Astrocyte (in vitro differentiated cells and primary cell): ENCODE results near the gene WNT5B. TPM values are rescaled to one million over a fixed set of nuclear protein-coding genes. Genes with fewer than 3 reads are reported as not detected.
A peak's percentile ranks its signal among the peaks of the same experiment; 100 is the strongest.

Source experiments
- DNase-seq: peaks from one replicate; pipeline ENCODE4 v3.0.0-alpha.2; 2010; ENCODE audit warnings: low read depth
- FAIRE-seq: peaks from 2 replicates; lab custom pipeline; 2011; peaks lifted over from hg19 to GRCh38; lab: Jason Lieb, UNC
- H2AFZ ChIP-seq: 2 replicates; pipeline ENCODE4 v1.6.0; 2012; ENCODE audit warnings: low read depth, low read length, inconsistent platforms
- H3K27ac ChIP-seq: 2 replicates; pipeline ENCODE4 v1.5.1; 2011; ENCODE audit warnings: low read depth, low read length, inconsistent platforms
- H3K27me3 ChIP-seq: 2 replicates; pipeline ENCODE4 v1.6.0; 2011; ENCODE audit warnings: low read length, inconsistent platforms; ENCODE audit not compliant: insufficient read depth
- H3K36me3 ChIP-seq: 2 replicates; pipeline ENCODE4 v1.5.1; 2011; ENCODE audit warnings: low read length, inconsistent platforms; ENCODE audit not compliant: insufficient read depth
- H3K4me1 ChIP-seq: 2 replicates; pipeline ENCODE4 v1.5.1; 2011; ENCODE audit warnings: low read length, inconsistent platforms; ENCODE audit not compliant: insufficient read depth
- H3K4me2 ChIP-seq: 2 replicates; pipeline ENCODE4 v1.6.0; 2012; ENCODE audit warnings: low read length, inconsistent platforms
- H3K4me3 ChIP-seq: 2 replicates; pipeline ENCODE4 v1.5.1; 2011; ENCODE audit warnings: low read depth, mild to moderate bottlenecking, low read length, inconsistent platforms; ENCODE audit not compliant: insufficient read depth
- H3K79me2 ChIP-seq: 2 replicates; pipeline ENCODE4 v1.6.0; 2012; ENCODE audit warnings: mild to moderate bottlenecking, low read length, inconsistent platforms; ENCODE audit not compliant: insufficient read depth
- H3K9ac ChIP-seq: 2 replicates; pipeline ENCODE4 v1.6.0; 2012; ENCODE audit warnings: mild to moderate bottlenecking, low read length, inconsistent platforms
- H3K9me3 ChIP-seq: 2 replicates; pipeline ENCODE4 v1.5.1; 2012; ENCODE audit warnings: low read depth, mild to moderate bottlenecking, low read length, inconsistent platforms; ENCODE audit not compliant: insufficient read depth
- H4K20me1 ChIP-seq: 2 replicates; pipeline ENCODE4 v1.6.0; 2012; ENCODE audit warnings: low read length, inconsistent platforms; ENCODE audit not compliant: insufficient read depth
- H3K27ac Mint-ChIP-seq: one replicate; pipeline ENCODE4 v1.8.0; 2021; ENCODE audit warnings: mild to moderate bottlenecking, mixed read lengths; ENCODE audit not compliant: unreplicated experiment
- H3K27me3 Mint-ChIP-seq: one replicate; pipeline ENCODE4 v1.8.0; 2021; ENCODE audit warnings: low read depth, mixed read lengths; ENCODE audit not compliant: unreplicated experiment
- H3K36me3 Mint-ChIP-seq: one replicate; pipeline ENCODE4 v1.8.0; 2021; ENCODE audit warnings: low read depth, mixed read lengths; ENCODE audit not compliant: unreplicated experiment
- H3K4me1 Mint-ChIP-seq: one replicate; pipeline ENCODE4 v1.8.0; 2021; ENCODE audit warnings: low read depth, mixed read lengths; ENCODE audit not compliant: unreplicated experiment
- H3K4me3 Mint-ChIP-seq: one replicate; pipeline ENCODE4 v1.8.0; 2021; ENCODE audit warnings: mild to moderate bottlenecking, moderate library complexity, mixed read lengths; ENCODE audit not compliant: unreplicated experiment
- H3K9me3 Mint-ChIP-seq: one replicate; pipeline ENCODE4 v1.8.0; 2021; ENCODE audit warnings: mild to moderate bottlenecking, mixed read lengths; ENCODE audit not compliant: unreplicated experiment
- CTCF ChIP-seq: IDR thresholded peaks from 2 replicates; pipeline ENCODE4 v1.5.1; 2011; ENCODE audit warnings: low read depth, mild to moderate bottlenecking, inconsistent platforms, low read length, moderate library complexity; ENCODE audit not compliant: insufficient read depth
- EZH2 ChIP-seq: IDR thresholded peaks from 2 replicates; pipeline ENCODE4 v1.6.1; 2012; ENCODE audit warnings: mild to moderate bottlenecking, low read length, inconsistent platforms; ENCODE audit not compliant: insufficient read depth
- total RNA-seq: library from RNA; stranded (reverse); gene quantifications from 2 replicates; pipeline ENCODE4 v1.2.1, GENCODE V29; 2021

WNT5B gene
- total RNA-seq, 1 donor from 2014 or later = 110 TPM

- no peak overlapping the region for H3K4me3 ChIP-seq
- H3K9me3 ChIP-seq = no peaks in the 10 kb centered on the region
- Mint-ChIP-seq H3K27ac (no peak overlapping the region), H3K4me1 (peaks cover 12% of the 10 kb centered on the region), H3K9me3 (no peaks in the 10 kb centered on the region), H3K4me3 (no peak overlapping the region), H3K27me3 (no peaks in the 10 kb centered on the region), H3K36me3 (peaks cover 12% of the 10 kb centered on the region)
- no peak for TF ChIP-seq CTCF
- TF ChIP-seq EZH2 = no peak
- no peak for FAIRE-seq
- H3K27me3 ChIP-seq = no peaks in the 10 kb centered on the region
- H4K20me1 ChIP-seq = peaks cover 38% of the 10 kb centered on the region
- no peak overlapping the region for H3K9ac ChIP-seq
- peaks cover 16% of the 10 kb centered on the region for H3K4me1 ChIP-seq
- no peaks in the 10 kb centered on the region for H3K36me3 ChIP-seq
- H2AFZ ChIP-seq = no peak overlapping the region
- H3K79me2 ChIP-seq = peaks cover 34% of the 10 kb centered on the region
- H3K27ac ChIP-seq = no peak overlapping the region
- no peak overlapping the region for H3K4me2 ChIP-seq
- DNase-seq = no peak
These were observed 14.7 kb upstream of the WNT5B start for GRCh38 chr12:1614360-1614759.

- no peak overlapping the region for H3K4me2 ChIP-seq
- no peak overlapping the region for H2AFZ ChIP-seq
- H3K4me1 ChIP-seq = peaks cover 13% of the 10 kb centered on the region
- H3K79me2 ChIP-seq = peaks cover 35% of the 10 kb centered on the region
- no peaks in the 10 kb centered on the region for H3K27me3 ChIP-seq
- H3K4me3 Mint-ChIP-seq = no peak overlapping the region
- no peaks in the 10 kb centered on the region for H3K9me3 Mint-ChIP-seq
- peaks cover 38% of the 10 kb centered on the region for H4K20me1 ChIP-seq
- no peak overlapping the region for H3K27ac Mint-ChIP-seq
- no peak overlapping the region for H3K27ac ChIP-seq
- no peak for FAIRE-seq
- no peaks in the 10 kb centered on the region for H3K27me3 Mint-ChIP-seq
- H3K4me1 Mint-ChIP-seq = peaks cover 22% of the 10 kb centered on the region
- H3K36me3 Mint-ChIP-seq = peaks cover 12% of the 10 kb centered on the region
- H3K9ac ChIP-seq = no peak overlapping the region
- no peak overlapping the region for H3K4me3 ChIP-seq
- TF ChIP-seq EZH2 (no peak), CTCF (no peak)
- no peaks in the 10 kb centered on the region for H3K36me3 ChIP-seq
- H3K9me3 ChIP-seq = no peaks in the 10 kb centered on the region
- DNase-seq = no peak
These were observed 12.6 kb upstream of the WNT5B start for GRCh38 chr12:1616233-1617066.

GRCh38 chr12:1618489-1618888 is 10.5 kb upstream of the WNT5B start:
- H3K27ac Mint-ChIP-seq = no peak overlapping the region
- Histone ChIP-seq H3K4me1 (peaks cover 7% of the 10 kb centered on the region), H3K9ac (no peak overlapping the region), H3K79me2 (peaks cover 35% of the 10 kb centered on the region), H3K27me3 (no peaks in the 10 kb centered on the region), H3K36me3 (no peaks in the 10 kb centered on the region), H3K4me3 (no peak overlapping the region), H2AFZ (no peak overlapping the region), H3K27ac (no peak overlapping the region), H3K4me2 (no peak overlapping the region), H4K20me1 (peaks cover 27% of the 10 kb centered on the region), H3K9me3 (no peaks in the 10 kb centered on the region)
- no peaks in the 10 kb centered on the region for H3K27me3 Mint-ChIP-seq
- H3K9me3 Mint-ChIP-seq = no peaks in the 10 kb centered on the region
- FAIRE-seq (peak; percentile 20), DNase-seq (peak; percentile 26)
- TF ChIP-seq EZH2 = no peak
- TF ChIP-seq CTCF = no peak
- H3K4me1 Mint-ChIP-seq = peaks cover 25% of the 10 kb centered on the region
- peaks cover 15% of the 10 kb centered on the region for H3K36me3 Mint-ChIP-seq
- H3K4me3 Mint-ChIP-seq = no peak overlapping the region
